GM23338 (cell line): ENCODE measurements around the gene CDC23. TPM values are rescaled to one million over a fixed set of nuclear protein-coding genes. Genes with fewer than 3 reads are reported as not detected.
A peak's percentile ranks its signal among the peaks of the same experiment; 100 is the strongest.

Experiments used
- ATAC-seq: fragments of 200-7000 bp; cut with Tn5 transposase; 3 replicates; pipeline ENCODE4 v1.9.1; 2020
- DNase-seq: peaks from one replicate; pipeline ENCODE4 v3.0.0-alpha.2; 2015; ENCODE audit warnings: low spot score
- H2AFZ ChIP-seq: fragments of 200-600 bp; sonication (generic); 2 replicates; pipeline ENCODE4 v1.8.0; 2016; ENCODE audit warnings: antibody characterized with exemption, mild to moderate bottlenecking, moderate library complexity
- H3F3A ChIP-seq: fragments of 200-600 bp; sonication (generic); replicated peaks from 2 replicates; pipeline ENCODE4 v1.8.0; 2017; ENCODE audit warnings: antibody characterized with exemption, mixed run types, low read depth
- H3K27ac ChIP-seq: fragments of 200-600 bp; sonication (generic); 2 replicates; pipeline ENCODE4 v1.6.1; 2016; ENCODE audit warnings: low read depth
- H3K27me3 ChIP-seq: fragments of 200-600 bp; sonication (generic); 2 replicates; pipeline ENCODE4 v1.8.0; 2016; ENCODE audit warnings: mild to moderate bottlenecking, mixed run types, moderate library complexity; ENCODE audit not compliant: insufficient read depth
- H3K36me3 ChIP-seq: fragments of 200-600 bp; sonication (generic); 2 replicates; pipeline ENCODE4 v1.8.0; 2016; ENCODE audit warnings: mild to moderate bottlenecking; ENCODE audit not compliant: insufficient read depth
- H3K4me1 ChIP-seq: fragments of 200-600 bp; sonication (generic); 2 replicates; pipeline ENCODE4 v1.8.0; 2016; ENCODE audit warnings: mild to moderate bottlenecking, moderate library complexity; ENCODE audit not compliant: insufficient read depth
- H3K4me2 ChIP-seq: fragments of 200-600 bp; sonication (generic); 2 replicates; pipeline ENCODE4 v1.7.1; 2017; ENCODE audit warnings: mixed run types
- H3K4me3 ChIP-seq: fragments of 200-600 bp; sonication (generic); 2 replicates; pipeline ENCODE4 v1.6.1; 2016; ENCODE audit warnings: mixed run types
- H3K79me2 ChIP-seq: fragments of 200-600 bp; sonication (generic); replicated peaks from 2 replicates; pipeline ENCODE4 v1.8.0; 2017; ENCODE audit warnings: mild to moderate bottlenecking; ENCODE audit not compliant: insufficient read depth
- H3K9me2 ChIP-seq: fragments of 200-600 bp; sonication (generic); 2 replicates; pipeline ENCODE4 v1.8.0; 2017; ENCODE audit not compliant: insufficient read depth
- H4K20me1 ChIP-seq: fragments of 200-600 bp; sonication (generic); replicated peaks from 2 replicates; pipeline ENCODE4 v1.8.0; 2017; ENCODE audit warnings: mild to moderate bottlenecking; ENCODE audit not compliant: insufficient read depth
- H3K27ac Mint-ChIP-seq: 2 replicates; pipeline ENCODE4 v1.8.0; 2020; ENCODE audit warnings: inconsistent platforms, mild to moderate bottlenecking, moderate library complexity, mixed read lengths
- H3K27me3 Mint-ChIP-seq: 3 replicates; pipeline ENCODE4 v1.8.0; 2022; ENCODE audit warnings: low read depth, mild to moderate bottlenecking, moderate library complexity, mixed read lengths, inconsistent platforms; ENCODE audit not compliant: insufficient read depth, poor library complexity
- H3K36me3 Mint-ChIP-seq: 3 replicates; pipeline ENCODE4 v1.8.0; 2021; ENCODE audit warnings: low read depth, mild to moderate bottlenecking, inconsistent platforms, moderate library complexity, mixed read lengths
- H3K4me1 Mint-ChIP-seq: 3 replicates; pipeline ENCODE4 v1.8.0; 2020; ENCODE audit warnings: mild to moderate bottlenecking, inconsistent platforms, mixed read lengths
- H3K4me3 Mint-ChIP-seq: 3 replicates; pipeline ENCODE4 v1.8.0; 2021; ENCODE audit warnings: moderate library complexity, mild to moderate bottlenecking, inconsistent platforms, mixed read lengths
- H3K9me3 Mint-ChIP-seq: 3 replicates; pipeline ENCODE4 v1.8.0; 2020; ENCODE audit warnings: moderate library complexity, mild to moderate bottlenecking, inconsistent platforms, mixed read lengths
- CREB1 ChIP-seq: fragments of 250-450 bp; sonication (Bioruptor Pico); IDR thresholded peaks from 2 replicates; pipeline ENCODE4 v1.5.0; 2020; ENCODE audit warnings: low read depth, mild to moderate bottlenecking, moderate library complexity
- EZH2 ChIP-seq: fragments of 200-600 bp; sonication (generic); IDR thresholded peaks from one replicate; pipeline ENCODE4 v1.8.0; 2017; ENCODE audit warnings: antibody characterized with exemption, mild to moderate bottlenecking, low read depth; ENCODE audit not compliant: unreplicated experiment
- EZH2phosphoT487 ChIP-seq: fragments of 200-600 bp; sonication (generic); IDR thresholded peaks from one replicate; pipeline ENCODE4 v1.8.1; 2018; ENCODE audit warnings: antibody characterized with exemption; ENCODE audit not compliant: unreplicated experiment
- JUNB ChIP-seq: IDR thresholded peaks from one replicate; pipeline ENCODE4 v1.6.1; 2016; ENCODE audit warnings: antibody characterized with exemption; ENCODE audit not compliant: unreplicated experiment
- NANOG ChIP-seq: IDR thresholded peaks from 2 replicates; pipeline ENCODE4 v1.6.1; 2016; ENCODE audit warnings: antibody characterized with exemption, borderline replicate concordance
- POLR2AphosphoS5 ChIP-seq: IDR thresholded peaks from 2 replicates; pipeline ENCODE4 v1.6.1; 2016; ENCODE audit warnings: antibody characterized with exemption, low read depth
- STAT1 ChIP-seq: IDR thresholded peaks from one replicate; pipeline ENCODE4 v1.6.1; 2016; ENCODE audit warnings: antibody characterized with exemption; ENCODE audit not compliant: unreplicated experiment
- ZNF114 ChIP-seq: fragments of 250-450 bp; sonication (Bioruptor Pico); IDR thresholded peaks from 2 replicates; pipeline ENCODE4 v1.5.0; 2020; ENCODE audit warnings: mild to moderate bottlenecking, moderate library complexity
- ZNF331 ChIP-seq: fragments of 250-450 bp; sonication (Bioruptor Pico); IDR thresholded peaks from 2 replicates; pipeline ENCODE4 v1.5.0; 2020; ENCODE audit warnings: low read depth, mild to moderate bottlenecking, moderate library complexity
- polyA plus RNA-seq: library from polyadenylated mRNA; unstranded; fragments of >200 nt; fragmentation: Nextera tagmentation; extraction: Ambion mirVana; gene quantifications from 2 replicates; pipeline ENCODE4 v1.2.1, GENCODE V29; 2016
- total RNA-seq: library from RNA; depleted of rRNA; stranded (reverse); fragments of >200 nt; shearing (Covaris generic); gene quantifications from 2 replicates; pipeline ENCODE4 v1.2.3, GENCODE V29; 2014
- TF ChIP-seq, protein P1 (sequence below): fragments of 250-450 bp; sonication (Bioruptor Pico); IDR thresholded peaks from 2 replicates; pipeline ENCODE4 v1.5.0; 2020; ENCODE audit warnings: mild to moderate bottlenecking, moderate library complexity
- TF ChIP-seq, protein P2 (sequence below): IDR thresholded peaks from 2 replicates; pipeline ENCODE4 v1.6.1; 2016; ENCODE audit warnings: antibody characterized with exemption
- TF ChIP-seq, protein P3 (sequence below): IDR thresholded peaks from one replicate; pipeline ENCODE4 v1.6.1; 2018; ENCODE audit warnings: antibody characterized with exemption; ENCODE audit not compliant: unreplicated experiment
- TF ChIP-seq, protein P4 (sequence below), 2 experiments: fragments of 200-600 bp in 1 of 2; sonication (generic) in 1 of 2; conservative IDR thresholded peaks; 2 replicates each; pipeline versions ENCODE4 v1.5.1 to v1.6.1; 2016 to 2017; ENCODE audit warnings: antibody characterized with exemption in 2 of 2, low read depth in 2 of 2, mild to moderate bottlenecking in 2 of 2, moderate library complexity in 1 of 2

The CDC23 gene
- total and polyA plus RNA-seq, 2 experiments from 2014 or later = 28.0 to 45.9 TPM

DNA sequence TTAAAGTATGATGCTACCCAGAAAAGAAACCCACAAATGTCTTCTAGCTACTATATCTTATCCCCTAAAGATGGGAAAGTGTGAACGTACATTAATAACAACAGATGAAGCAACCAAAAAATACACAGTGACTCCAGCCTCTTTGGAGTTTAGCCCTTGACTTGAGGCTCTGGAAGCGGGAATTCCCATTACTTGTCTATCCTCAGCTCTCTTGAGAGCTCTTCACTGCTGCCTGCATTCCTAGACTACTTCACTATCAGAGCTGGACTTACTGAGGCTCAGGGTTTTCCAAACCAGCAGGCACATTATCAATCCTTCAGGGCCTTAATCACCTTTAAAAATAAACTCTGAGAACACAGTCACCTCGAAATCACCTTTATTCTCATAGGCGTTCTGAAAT, 72.9 kb downstream of the CDC23 start:
- H3K27me3 ChIP-seq = no peaks in the 10 kb centered on the region; the same call in 1 of the 2 replicates
- H3F3A ChIP-seq = no peaks in the 10 kb centered on the region
- H3K4me3 ChIP-seq = no peak overlapping the region
- no peak overlapping the region for H3K4me3 Mint-ChIP-seq
- no peaks in the 10 kb centered on the region for H4K20me1 ChIP-seq
- TF ChIP-seq, protein P1, sequence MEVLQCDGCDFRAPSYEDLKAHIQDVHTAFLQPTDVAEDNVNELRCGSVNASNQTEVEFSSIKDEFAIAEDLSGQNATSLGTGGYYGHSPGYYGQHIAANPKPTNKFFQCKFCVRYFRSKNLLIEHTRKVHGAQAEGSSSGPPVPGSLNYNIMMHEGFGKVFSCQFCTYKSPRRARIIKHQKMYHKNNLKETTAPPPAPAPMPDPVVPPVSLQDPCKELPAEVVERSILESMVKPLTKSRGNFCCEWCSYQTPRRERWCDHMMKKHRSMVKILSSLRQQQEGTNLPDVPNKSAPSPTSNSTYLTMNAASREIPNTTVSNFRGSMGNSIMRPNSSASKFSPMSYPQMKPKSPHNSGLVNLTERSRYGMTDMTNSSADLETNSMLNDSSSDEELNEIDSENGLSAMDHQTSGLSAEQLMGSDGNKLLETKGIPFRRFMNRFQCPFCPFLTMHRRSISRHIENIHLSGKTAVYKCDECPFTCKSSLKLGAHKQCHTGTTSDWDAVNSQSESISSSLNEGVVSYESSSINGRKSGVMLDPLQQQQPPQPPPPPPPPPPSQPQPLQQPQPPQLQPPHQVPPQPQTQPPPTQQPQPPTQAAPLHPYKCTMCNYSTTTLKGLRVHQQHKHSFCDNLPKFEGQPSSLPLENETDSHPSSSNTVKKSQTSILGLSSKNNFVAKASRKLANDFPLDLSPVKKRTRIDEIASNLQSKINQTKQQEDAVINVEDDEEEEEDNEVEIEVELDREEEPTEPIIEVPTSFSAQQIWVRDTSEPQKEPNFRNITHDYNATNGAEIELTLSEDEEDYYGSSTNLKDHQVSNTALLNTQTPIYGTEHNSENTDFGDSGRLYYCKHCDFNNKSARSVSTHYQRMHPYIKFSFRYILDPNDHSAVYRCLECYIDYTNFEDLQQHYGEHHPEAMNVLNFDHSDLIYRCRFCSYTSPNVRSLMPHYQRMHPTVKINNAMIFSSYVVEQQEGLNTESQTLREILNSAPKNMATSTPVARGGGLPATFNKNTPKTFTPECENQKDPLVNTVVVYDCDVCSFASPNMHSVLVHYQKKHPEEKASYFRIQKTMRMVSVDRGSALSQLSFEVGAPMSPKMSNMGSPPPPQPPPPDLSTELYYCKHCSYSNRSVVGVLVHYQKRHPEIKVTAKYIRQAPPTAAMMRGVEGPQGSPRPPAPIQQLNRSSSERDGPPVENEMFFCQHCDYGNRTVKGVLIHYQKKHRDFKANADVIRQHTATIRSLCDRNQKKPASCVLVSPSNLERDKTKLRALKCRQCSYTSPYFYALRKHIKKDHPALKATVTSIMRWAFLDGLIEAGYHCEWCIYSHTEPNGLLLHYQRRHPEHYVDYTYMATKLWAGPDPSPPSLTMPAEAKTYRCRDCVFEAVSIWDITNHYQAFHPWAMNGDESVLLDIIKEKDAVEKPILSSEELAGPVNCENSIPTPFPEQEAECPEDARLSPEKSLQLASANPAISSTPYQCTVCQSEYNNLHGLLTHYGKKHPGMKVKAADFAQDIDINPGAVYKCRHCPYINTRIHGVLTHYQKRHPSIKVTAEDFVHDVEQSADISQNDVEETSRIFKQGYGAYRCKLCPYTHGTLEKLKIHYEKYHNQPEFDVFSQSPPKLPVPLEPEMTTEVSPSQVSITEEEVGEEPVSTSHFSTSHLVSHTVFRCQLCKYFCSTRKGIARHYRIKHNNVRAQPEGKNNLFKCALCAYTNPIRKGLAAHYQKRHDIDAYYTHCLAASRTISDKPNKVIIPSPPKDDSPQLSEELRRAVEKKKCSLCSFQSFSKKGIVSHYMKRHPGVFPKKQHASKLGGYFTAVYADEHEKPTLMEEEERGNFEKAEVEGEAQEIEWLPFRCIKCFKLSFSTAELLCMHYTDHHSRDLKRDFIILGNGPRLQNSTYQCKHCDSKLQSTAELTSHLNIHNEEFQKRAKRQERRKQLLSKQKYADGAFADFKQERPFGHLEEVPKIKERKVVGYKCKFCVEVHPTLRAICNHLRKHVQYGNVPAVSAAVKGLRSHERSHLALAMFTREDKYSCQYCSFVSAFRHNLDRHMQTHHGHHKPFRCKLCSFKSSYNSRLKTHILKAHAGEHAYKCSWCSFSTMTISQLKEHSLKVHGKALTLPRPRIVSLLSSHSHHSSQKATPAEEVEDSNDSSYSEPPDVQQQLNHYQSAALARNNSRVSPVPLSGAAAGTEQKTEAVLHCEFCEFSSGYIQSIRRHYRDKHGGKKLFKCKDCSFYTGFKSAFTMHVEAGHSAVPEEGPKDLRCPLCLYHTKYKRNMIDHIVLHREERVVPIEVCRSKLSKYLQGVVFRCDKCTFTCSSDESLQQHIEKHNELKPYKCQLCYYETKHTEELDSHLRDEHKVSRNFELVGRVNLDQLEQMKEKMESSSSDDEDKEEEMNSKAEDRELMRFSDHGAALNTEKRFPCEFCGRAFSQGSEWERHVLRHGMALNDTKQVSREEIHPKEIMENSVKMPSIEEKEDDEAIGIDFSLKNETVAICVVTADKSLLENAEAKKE (CRISPR knock-in tag) = no peak
- no peak for TF ChIP-seq EZH2
- TF ChIP-seq, protein P2, sequence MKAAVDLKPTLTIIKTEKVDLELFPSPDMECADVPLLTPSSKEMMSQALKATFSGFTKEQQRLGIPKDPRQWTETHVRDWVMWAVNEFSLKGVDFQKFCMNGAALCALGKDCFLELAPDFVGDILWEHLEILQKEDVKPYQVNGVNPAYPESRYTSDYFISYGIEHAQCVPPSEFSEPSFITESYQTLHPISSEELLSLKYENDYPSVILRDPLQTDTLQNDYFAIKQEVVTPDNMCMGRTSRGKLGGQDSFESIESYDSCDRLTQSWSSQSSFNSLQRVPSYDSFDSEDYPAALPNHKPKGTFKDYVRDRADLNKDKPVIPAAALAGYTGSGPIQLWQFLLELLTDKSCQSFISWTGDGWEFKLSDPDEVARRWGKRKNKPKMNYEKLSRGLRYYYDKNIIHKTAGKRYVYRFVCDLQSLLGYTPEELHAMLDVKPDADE = no peak
- no peak for TF ChIP-seq EZH2phosphoT487
- no peak for TF ChIP-seq ZNF114 (CRISPR knock-in tag)
- TF ChIP-seq, protein P3, sequence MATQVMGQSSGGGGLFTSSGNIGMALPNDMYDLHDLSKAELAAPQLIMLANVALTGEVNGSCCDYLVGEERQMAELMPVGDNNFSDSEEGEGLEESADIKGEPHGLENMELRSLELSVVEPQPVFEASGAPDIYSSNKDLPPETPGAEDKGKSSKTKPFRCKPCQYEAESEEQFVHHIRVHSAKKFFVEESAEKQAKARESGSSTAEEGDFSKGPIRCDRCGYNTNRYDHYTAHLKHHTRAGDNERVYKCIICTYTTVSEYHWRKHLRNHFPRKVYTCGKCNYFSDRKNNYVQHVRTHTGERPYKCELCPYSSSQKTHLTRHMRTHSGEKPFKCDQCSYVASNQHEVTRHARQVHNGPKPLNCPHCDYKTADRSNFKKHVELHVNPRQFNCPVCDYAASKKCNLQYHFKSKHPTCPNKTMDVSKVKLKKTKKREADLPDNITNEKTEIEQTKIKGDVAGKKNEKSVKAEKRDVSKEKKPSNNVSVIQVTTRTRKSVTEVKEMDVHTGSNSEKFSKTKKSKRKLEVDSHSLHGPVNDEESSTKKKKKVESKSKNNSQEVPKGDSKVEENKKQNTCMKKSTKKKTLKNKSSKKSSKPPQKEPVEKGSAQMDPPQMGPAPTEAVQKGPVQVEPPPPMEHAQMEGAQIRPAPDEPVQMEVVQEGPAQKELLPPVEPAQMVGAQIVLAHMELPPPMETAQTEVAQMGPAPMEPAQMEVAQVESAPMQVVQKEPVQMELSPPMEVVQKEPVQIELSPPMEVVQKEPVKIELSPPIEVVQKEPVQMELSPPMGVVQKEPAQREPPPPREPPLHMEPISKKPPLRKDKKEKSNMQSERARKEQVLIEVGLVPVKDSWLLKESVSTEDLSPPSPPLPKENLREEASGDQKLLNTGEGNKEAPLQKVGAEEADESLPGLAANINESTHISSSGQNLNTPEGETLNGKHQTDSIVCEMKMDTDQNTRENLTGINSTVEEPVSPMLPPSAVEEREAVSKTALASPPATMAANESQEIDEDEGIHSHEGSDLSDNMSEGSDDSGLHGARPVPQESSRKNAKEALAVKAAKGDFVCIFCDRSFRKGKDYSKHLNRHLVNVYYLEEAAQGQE = no peak
- TF ChIP-seq NANOG = no peak
- TF ChIP-seq JUNB = no peak
- TF ChIP-seq CREB1 (CRISPR knock-in tag) = no peak
- TF ChIP-seq STAT1 = no peak
- TF ChIP-seq, protein P4, sequence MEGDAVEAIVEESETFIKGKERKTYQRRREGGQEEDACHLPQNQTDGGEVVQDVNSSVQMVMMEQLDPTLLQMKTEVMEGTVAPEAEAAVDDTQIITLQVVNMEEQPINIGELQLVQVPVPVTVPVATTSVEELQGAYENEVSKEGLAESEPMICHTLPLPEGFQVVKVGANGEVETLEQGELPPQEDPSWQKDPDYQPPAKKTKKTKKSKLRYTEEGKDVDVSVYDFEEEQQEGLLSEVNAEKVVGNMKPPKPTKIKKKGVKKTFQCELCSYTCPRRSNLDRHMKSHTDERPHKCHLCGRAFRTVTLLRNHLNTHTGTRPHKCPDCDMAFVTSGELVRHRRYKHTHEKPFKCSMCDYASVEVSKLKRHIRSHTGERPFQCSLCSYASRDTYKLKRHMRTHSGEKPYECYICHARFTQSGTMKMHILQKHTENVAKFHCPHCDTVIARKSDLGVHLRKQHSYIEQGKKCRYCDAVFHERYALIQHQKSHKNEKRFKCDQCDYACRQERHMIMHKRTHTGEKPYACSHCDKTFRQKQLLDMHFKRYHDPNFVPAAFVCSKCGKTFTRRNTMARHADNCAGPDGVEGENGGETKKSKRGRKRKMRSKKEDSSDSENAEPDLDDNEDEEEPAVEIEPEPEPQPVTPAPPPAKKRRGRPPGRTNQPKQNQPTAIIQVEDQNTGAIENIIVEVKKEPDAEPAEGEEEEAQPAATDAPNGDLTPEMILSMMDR (conservative IDR thresholded peaks at IDR 0.05; ENCODE audit: low read depth in 2 of 2) = no peak
- TF ChIP-seq POLR2AphosphoS5 = no peak
- TF ChIP-seq ZNF331 (CRISPR knock-in tag) = no peak
- no peak for DNase-seq
- peaks cover 3% of the 10 kb centered on the region; the same call in 1 of the 2 replicates for H3K4me1 ChIP-seq
- H3K36me3 Mint-ChIP-seq = no peaks in the 10 kb centered on the region
- no peaks in the 10 kb centered on the region for H3K9me3 Mint-ChIP-seq
- no peaks in the 10 kb centered on the region for H3K9me2 ChIP-seq
- H3K27ac Mint-ChIP-seq = no peak overlapping the region
- no peak overlapping the region for H3K27ac ChIP-seq
- peaks cover 5% of the 10 kb centered on the region; the same call in 2 of the 3 replicates for H3K4me1 Mint-ChIP-seq
- H3K27me3 Mint-ChIP-seq = peaks cover 2% of the 10 kb centered on the region
- no peaks in the 10 kb centered on the region for H3K36me3 ChIP-seq
- H2AFZ ChIP-seq = peak overlapping the region; percentile 14; the same call in 1 of the 2 replicates
- no peaks in the 10 kb centered on the region for H3K79me2 ChIP-seq
- no peak for ATAC-seq
- no peak overlapping the region for H3K4me2 ChIP-seq
